Adrenal gland (tissue), 12 donors: ENCODE data around the gene ATF5. TPM values are rescaled to one million over a fixed set of nuclear protein-coding genes. Genes with fewer than 3 reads are reported as not detected.
"Not testable (repeated sequence)": the region's sequence is repeated elsewhere in the genome, so short reads cannot be mapped to it uniquely, and the experiment has no call there.

Experiments used
- DNase-seq, 7 donors: peaks; one replicate each; pipeline ENCODE4 v3.0.0-alpha.2; 2019 to 2020
- H3K27ac ChIP-seq, 5 donors: fragments of 200-600 bp; sonication (generic) in 4 of 5; 1 replicate in 3 of 5; 2 replicates in 2 of 5; pipeline versions ENCODE4 v1.5.1 to v1.8.0; 2016 to 2020; ENCODE audit warnings: mild to moderate bottlenecking in 1 of 5
- H3K27me3 ChIP-seq: fragments of 200-600 bp; 2 replicates; pipeline ENCODE4 v1.8.0; 2021
- H3K36me3 ChIP-seq, 2 donors: fragments of 200-600 bp; replicated peaks in 1 of 2; 1 replicate in 1 of 2; 2 replicates in 1 of 2; pipeline versions ENCODE4 v1.5.1 to v1.8.0; 2018 to 2022
- H3K4me1 ChIP-seq, 2 donors: fragments of 200-600 bp; replicated peaks in 1 of 2; 1 replicate in 1 of 2; 2 replicates in 1 of 2; pipeline versions ENCODE4 v1.5.1 to v1.8.0; 2018 to 2021
- H3K4me3 ChIP-seq, 4 donors: fragments of 200-600 bp; sonication (generic) in 3 of 4; one replicate each; pipeline ENCODE4 v1.5.1; 2016 to 2018
- H3K9me3 ChIP-seq, 3 donors: fragments of 200-600 bp; sonication (generic) in 1 of 3; replicated peaks in 1 of 3; 1 replicate in 2 of 3; 2 replicates in 1 of 3; pipeline versions ENCODE4 v1.5.1 to v1.8.0; 2016 to 2021
- POLR2A ChIP-seq, 2 donors: fragments of 450-650 bp; IDR thresholded peaks; one replicate each; pipeline ENCODE4 v1.6.1; 2017; ENCODE audit warnings: antibody characterized with exemption in 2 of 2, mild to moderate bottlenecking in 2 of 2, moderate library complexity in 1 of 2
- WGBS, 4 donors: extraction: QIAGEN DNeasy Blood & Tissue Kit in 2 of 4; methylation state at CpG; one replicate each; pipeline versions ENCODE4 v1.1.5 to v1.1.7; 2013 to 2017; 5-methylcytosine and 5-hydroxymethylcytosine counted together
- intact Hi-C, 2 donors: fragments of 100-400 bp; cut with DNase I; formaldehyde crosslinking; loops; one replicate each; pipeline versions ENCODE4 v1.14.1 to v1.15.0; 2022 to 2023
- polyA plus RNA-seq, 3 donors: library from polyadenylated mRNA; stranded (reverse); fragments of 200-250 nt in 2 of 3; fragments of 350-450 nt in 1 of 3; fragmentation: Illumina TruSeq in 1 of 3; extraction: RNeasy Lipid Tissue Mini Kit (QIAGEN cat#74804) in 1 of 3; gene quantifications; one replicate each; pipeline ENCODE4 v1.2.3, GENCODE V29; 2013 to 2014
- total RNA-seq, 9 donors: library from RNA; depleted of rRNA in 4 of 9; stranded (reverse); fragments of >200 nt in 4 of 9; fragments of 120-200 nt in 1 of 9; fragmentation: NEBNext Ultra II Directional in 1 of 9; extraction: Animal tissue kit (Norgen Biotek cat#: 25700) in 1 of 9; gene quantifications; one replicate each; pipeline versions ENCODE4 v1.1.0 to v1.2.4, GENCODE V29; 2013 to 2023
- TF ChIP-seq, protein P1 (sequence below), 6 experiments: fragments of 450-650 bp in 4 of 6; fragments of 200-600 bp in 2 of 6; sonication (generic) in 1 of 6; IDR thresholded peaks; 1 replicate in 5 of 6; 2 replicates in 1 of 6; pipeline versions ENCODE4 v1.5.1 to v1.8.0; 2016 to 2021; ENCODE audit warnings: antibody characterized with exemption in 6 of 6, mild to moderate bottlenecking in 2 of 6, moderate library complexity in 1 of 6
- donor health status: healthy with polysubstance abuse.
- donor health status: Bipolar disorder and iron deficiency.
- donor health status: DM: yes; HTN: yes; CAD: no.
- donor health status: DM: no; HTN: no; CAD: no.
- donor health status: DM: no; HTN: no; CAD: no.
- donor health status: DM: yes; HTN: yes; CAD: no.

Gene ATF5
- total and polyA plus RNA-seq, 12 donors, result 14.3 to 114 (median 62.2) TPM

- DNase-seq, result peak in 1 of 7 donors; percentile 28
- 57 to 70% (median 61%) methylated on average over 7 of the region's 7 CpGs for WGBS, 4 donors
- no peaks in the 10 kb centered on the region for H3K27me3 ChIP-seq
Measured at GRCh38 chr19:49939721-49940481, 10.9 kb downstream of the ATF5 start.

GRCh38 chr19:49940482-49940791 is 11.4 kb downstream of the ATF5 start:
- no peak for DNase-seq
- Histone ChIP-seq H3K4me3 (no peak overlapping the region), H3K27ac (peak overlapping the region in 3 of 5 donors; percentile 48 to 81 (median 74)), H3K4me1 (peaks cover 16 to 44% of the 10 kb centered on the region in 2 donors), H3K27me3 (no peaks in the 10 kb centered on the region), H3K36me3 (no peaks in the 10 kb centered on the region), H3K9me3 (no peaks in the 10 kb centered on the region)
- TF ChIP-seq, protein P1, sequence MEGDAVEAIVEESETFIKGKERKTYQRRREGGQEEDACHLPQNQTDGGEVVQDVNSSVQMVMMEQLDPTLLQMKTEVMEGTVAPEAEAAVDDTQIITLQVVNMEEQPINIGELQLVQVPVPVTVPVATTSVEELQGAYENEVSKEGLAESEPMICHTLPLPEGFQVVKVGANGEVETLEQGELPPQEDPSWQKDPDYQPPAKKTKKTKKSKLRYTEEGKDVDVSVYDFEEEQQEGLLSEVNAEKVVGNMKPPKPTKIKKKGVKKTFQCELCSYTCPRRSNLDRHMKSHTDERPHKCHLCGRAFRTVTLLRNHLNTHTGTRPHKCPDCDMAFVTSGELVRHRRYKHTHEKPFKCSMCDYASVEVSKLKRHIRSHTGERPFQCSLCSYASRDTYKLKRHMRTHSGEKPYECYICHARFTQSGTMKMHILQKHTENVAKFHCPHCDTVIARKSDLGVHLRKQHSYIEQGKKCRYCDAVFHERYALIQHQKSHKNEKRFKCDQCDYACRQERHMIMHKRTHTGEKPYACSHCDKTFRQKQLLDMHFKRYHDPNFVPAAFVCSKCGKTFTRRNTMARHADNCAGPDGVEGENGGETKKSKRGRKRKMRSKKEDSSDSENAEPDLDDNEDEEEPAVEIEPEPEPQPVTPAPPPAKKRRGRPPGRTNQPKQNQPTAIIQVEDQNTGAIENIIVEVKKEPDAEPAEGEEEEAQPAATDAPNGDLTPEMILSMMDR (IDR thresholded peaks at IDR 0.05), result no peak
- no peak for TF ChIP-seq POLR2A (IDR thresholded peaks at IDR 0.05)
- WGBS, 4 donors, result 90 to 97% (median 93%) methylated on average over 5 of the region's 5 CpGs
- intact Hi-C loops, result no loop called here

More at GRCh38 chr19:49939721-49940481, 10.9 kb downstream of the ATF5 start:
- intact Hi-C loops, result no loop called here
- H3K4me3 ChIP-seq, result no peak overlapping the region
- no peaks in the 10 kb centered on the region for H3K36me3 ChIP-seq
- H3K27ac ChIP-seq, result peak overlapping the region in 3 of 5 donors; percentile 48 to 84 (median 51)
- TF ChIP-seq, protein P1 (IDR thresholded peaks at IDR 0.05), result no peak
- no peak for TF ChIP-seq POLR2A (IDR thresholded peaks at IDR 0.05)
- H3K9me3 ChIP-seq, result no peaks in the 10 kb centered on the region
- H3K4me1 ChIP-seq, result peaks cover 16 to 44% of the 10 kb centered on the region in 2 donors

DNA sequence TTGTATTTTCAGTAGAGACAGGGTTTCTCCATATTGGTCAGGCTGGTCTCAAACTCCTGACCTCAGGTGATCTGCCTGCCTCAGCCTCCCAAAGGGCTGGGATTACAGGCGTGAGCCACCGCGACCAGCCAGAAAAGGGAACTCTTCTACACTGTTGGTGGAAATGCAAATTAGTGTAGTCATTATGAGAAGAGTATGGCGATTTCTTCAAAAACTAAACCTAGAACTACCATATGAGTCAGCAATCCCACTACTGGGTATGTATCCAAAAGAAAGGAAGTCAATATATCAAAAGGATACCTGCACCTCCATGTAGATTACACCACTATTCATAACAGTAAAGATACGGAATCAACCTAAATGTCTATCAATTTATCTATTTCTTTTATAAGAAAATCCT is 15.6 kb downstream of the ATF5 start:
- intact Hi-C loops, H3K36me3 ChIP-seq, H3K4me3 ChIP-seq, H3K9me3 ChIP-seq, H3K27ac ChIP-seq, H3K27me3 ChIP-seq: not testable (repeated sequence)
- peak in 1 of 7 donors; percentile 10 for DNase-seq
- peaks cover 6 to 22% of the 10 kb centered on the region in 2 donors for H3K4me1 ChIP-seq
- 83 to 88% (median 84%) methylated on average over 5 of the region's 5 CpGs for WGBS, 4 donors

GRCh38 chr19:49946415-49946814 is 17.4 kb downstream of the ATF5 start:
- peaks cover 7 to 20% of the 10 kb centered on the region in 2 donors for H3K4me1 ChIP-seq
- peak in 1 of 7 donors; percentile 14 for DNase-seq
- 78 to 93% (median 87%) methylated on average over 5 to 8 of the region's 8 CpGs; no CpG with 5 or more reads in 1 of the 4 donors for WGBS, 4 donors

More at GRCh38 chr19:49946415-49946814, 17.4 kb downstream of the ATF5 start:
- no peak for TF ChIP-seq POLR2A (IDR thresholded peaks at IDR 0.05)
- TF ChIP-seq, protein P1 (IDR thresholded peaks at IDR 0.05), result no peak
- no peaks in the 10 kb centered on the region for H3K9me3 ChIP-seq
- H3K4me3 ChIP-seq, result no peak overlapping the region
- H3K36me3 ChIP-seq, result peaks cover 0 to 5% of the 10 kb centered on the region in 2 donors
- intact Hi-C loops, result no loop called here
- no peaks in the 10 kb centered on the region for H3K27me3 ChIP-seq
- H3K27ac ChIP-seq, result no peak overlapping the region
